ENCODE data around the gene HAUS7. TPM values are rescaled to one million over a fixed set of nuclear protein-coding genes. Genes with fewer than 3 reads are reported as not detected.

Gene HAUS7
- total RNA-seq, 4 donors from 2014 or later, result 7.0 to 34.8 (median 12.4) TPM

DNA sequence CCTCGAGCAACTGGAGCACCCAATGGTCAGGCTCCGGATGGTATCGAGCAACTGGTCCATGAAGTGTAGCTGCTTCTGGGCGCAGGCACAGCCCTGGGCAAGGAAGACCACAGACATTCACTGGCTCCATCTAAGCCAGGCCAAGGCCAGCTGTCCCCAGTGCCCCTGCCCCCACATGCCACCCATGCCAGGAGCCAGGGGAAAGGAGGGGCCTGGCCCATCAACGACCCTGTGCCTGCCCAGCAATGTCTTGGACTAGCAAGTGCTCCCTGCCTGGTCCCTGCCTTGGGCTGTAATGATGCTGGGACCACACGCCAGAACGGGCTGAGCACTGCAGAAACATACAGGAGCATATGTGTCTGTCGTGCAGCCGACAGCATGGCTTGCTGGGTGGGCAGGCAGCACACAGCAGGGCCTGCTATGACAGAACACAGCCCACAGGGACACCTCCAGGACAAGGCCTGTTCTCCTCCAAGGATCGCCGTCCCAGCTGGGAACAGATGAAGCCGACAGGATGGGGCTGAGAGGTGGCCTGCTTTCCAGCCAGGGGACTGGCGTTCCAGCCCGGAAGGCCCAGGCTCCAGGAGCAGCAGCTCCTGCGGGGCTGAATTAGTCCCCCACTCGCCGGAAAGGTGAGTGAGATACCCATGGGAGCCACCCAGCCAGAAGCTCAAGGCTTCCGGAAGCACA lies 13.1 kb downstream of the HAUS7 start:
- Histone ChIP-seq H3K4me1 (no peaks in the 10 kb centered on the region), H3K36me3 (no peaks in the 10 kb centered on the region), H3K4me3 (no peak overlapping the region), H3K27ac (no peak overlapping the region), H3K9me3 (no peaks in the 10 kb centered on the region), H3K27me3 (no peaks in the 10 kb centered on the region)
- in situ Hi-C loops (cut with MboI; ENCODE audit: low pct_ligation_motif_present in 1 of 4, low pct_unique_long_range_greater_than_20kb in 1 of 4, low sequenced_read_pairs in 3 of 4) (no loop called here), intact Hi-C loops (cut with DNase I; ENCODE audit: low total_unique reads) (no loop called here)
- DNase-seq, result no peak
- TF ChIP-seq POLR2AphosphoS5 (IDR thresholded peaks at IDR 0.05), result no peak
- no peak for TF ChIP-seq POLR2A (IDR thresholded peaks at IDR 0.05)
- TF ChIP-seq CTCF (IDR thresholded peaks at IDR 0.05), result no peak
- no peak for TF ChIP-seq EP300 (IDR thresholded peaks at IDR 0.05; ENCODE audit: low read depth)
- 81% methylated on average over 13 of the region's 18 CpGs; no CpG with 5 or more reads in 1 of the 2 donors for WGBS, 2 donors (ENCODE audit: low coverage in 1 of 2)

DNA sequence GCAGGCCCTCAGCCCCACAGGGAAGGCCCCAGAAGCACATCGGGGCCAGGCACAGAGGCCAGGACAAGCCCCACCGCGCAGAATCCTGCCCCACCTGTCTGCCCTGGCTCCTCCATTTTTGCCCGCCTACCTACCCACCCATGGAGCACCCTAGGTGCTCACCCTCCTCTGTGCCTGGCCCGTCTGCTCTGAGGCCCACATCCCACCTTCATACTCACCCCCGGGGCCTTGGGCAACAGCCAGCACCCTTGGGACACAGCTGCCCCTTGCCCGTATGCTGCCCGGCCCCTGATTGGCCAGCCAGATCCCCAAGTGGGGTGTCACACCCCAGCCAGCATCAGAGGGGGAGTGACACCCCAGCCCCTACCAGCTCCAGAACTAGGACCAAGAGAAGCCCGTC lies 13.7 kb downstream of the HAUS7 start:
- intact Hi-C loops (cut with DNase I; ENCODE audit: low total_unique reads), result no loop called here
- no peaks in the 10 kb centered on the region for H3K9me3 ChIP-seq
- no peaks in the 10 kb centered on the region for H3K4me1 ChIP-seq
- 86% methylated on average over 9 of the region's 9 CpGs; no CpG with 5 or more reads in 1 of the 2 donors for WGBS, 2 donors (ENCODE audit: low coverage in 1 of 2)
- TF ChIP-seq EP300 (IDR thresholded peaks at IDR 0.05; ENCODE audit: low read depth) (no peak), CTCF (IDR thresholded peaks at IDR 0.05) (no peak), POLR2A (IDR thresholded peaks at IDR 0.05) (no peak), POLR2AphosphoS5 (IDR thresholded peaks at IDR 0.05) (no peak)
- H3K4me3 ChIP-seq, result no peak overlapping the region
- H3K27me3 ChIP-seq, result no peaks in the 10 kb centered on the region
- H3K27ac ChIP-seq, result no peak overlapping the region
- H3K36me3 ChIP-seq, result no peaks in the 10 kb centered on the region
- no peak for DNase-seq
- in situ Hi-C loops (cut with MboI; ENCODE audit: low pct_ligation_motif_present in 1 of 4, low pct_unique_long_range_greater_than_20kb in 1 of 4, low sequenced_read_pairs in 3 of 4), result no loop called here

GRCh38 chrX:153456161-153456560 lies 14.2 kb downstream of the HAUS7 start:
- Histone ChIP-seq H3K4me1 (no peaks in the 10 kb centered on the region), H3K36me3 (no peaks in the 10 kb centered on the region), H3K4me3 (no peak overlapping the region), H3K9me3 (no peaks in the 10 kb centered on the region), H3K27me3 (no peaks in the 10 kb centered on the region), H3K27ac (no peak overlapping the region)
- WGBS, 2 donors (ENCODE audit: low coverage in 1 of 2), result 83% methylated on average over 8 of the region's 12 CpGs; no CpG with 5 or more reads in 1 of the 2 donors
- intact Hi-C loops (cut with DNase I; ENCODE audit: low total_unique reads), result no loop called here
- TF ChIP-seq EP300 (IDR thresholded peaks at IDR 0.05; ENCODE audit: low read depth) (no peak), POLR2A (IDR thresholded peaks at IDR 0.05) (no peak), CTCF (IDR thresholded peaks at IDR 0.05) (no peak), POLR2AphosphoS5 (IDR thresholded peaks at IDR 0.05) (no peak)
- in situ Hi-C loops (cut with MboI; ENCODE audit: low pct_ligation_motif_present in 1 of 4, low pct_unique_long_range_greater_than_20kb in 1 of 4, low sequenced_read_pairs in 3 of 4), result no loop called here
- DNase-seq, result no peak

- WGBS, 2 donors (ENCODE audit: low coverage in 1 of 2), result 90% methylated on average over 16 of the region's 16 CpGs; no CpG with 5 or more reads in 1 of the 2 donors
- Histone ChIP-seq H3K9me3 (no peaks in the 10 kb centered on the region), H3K36me3 (no peaks in the 10 kb centered on the region), H3K27ac (no peak overlapping the region), H3K4me1 (no peaks in the 10 kb centered on the region), H3K4me3 (no peak overlapping the region), H3K27me3 (no peaks in the 10 kb centered on the region)
- TF ChIP-seq CTCF (IDR thresholded peaks at IDR 0.05) (no peak), POLR2AphosphoS5 (IDR thresholded peaks at IDR 0.05) (no peak), EP300 (IDR thresholded peaks at IDR 0.05; ENCODE audit: low read depth) (no peak), POLR2A (IDR thresholded peaks at IDR 0.05) (no peak)
- no peak for DNase-seq
- in situ Hi-C loops (cut with MboI; ENCODE audit: low pct_ligation_motif_present in 1 of 4, low pct_unique_long_range_greater_than_20kb in 1 of 4, low sequenced_read_pairs in 3 of 4) (no loop called here), intact Hi-C loops (cut with DNase I; ENCODE audit: low total_unique reads) (no loop called here)
Observed at GRCh38 chrX:153455571-153455970, 14.8 kb downstream of the HAUS7 start.

Measured in transverse colon (tissue), 4 donors.